Measurements from ENCODE around the gene RAPGEF5. TPM values are rescaled to one million over a fixed set of nuclear protein-coding genes. Genes with fewer than 3 reads are reported as not detected.

Gene RAPGEF5
- total and polyA plus RNA-seq, 12 donors = 5.1 to 87.0 (median 26.0) TPM

- TF ChIP-seq POLR2A (IDR thresholded peaks at IDR 0.05) (no peak), CTCF (IDR thresholded peaks at IDR 0.05) (no peak)
- H3K27ac ChIP-seq = no peak overlapping the region
- peaks cover 0 to 15% of the 10 kb centered on the region in 2 donors for H3K4me1 ChIP-seq (replicated peaks in 1 of 2)
- intact Hi-C loops (cut with DNase I) = no loop called here
- no peak for DNase-seq
- no peak overlapping the region for H3K4me3 ChIP-seq
- no peaks in the 10 kb centered on the region for H3K9me3 ChIP-seq (replicated peaks in 1 of 3)
- WGBS, 4 donors = 88 to 99% (median 93%) methylated on average over 3 of the region's 3 CpGs
- no peaks in the 10 kb centered on the region for H3K27me3 ChIP-seq
- no peaks in the 10 kb centered on the region for H3K36me3 ChIP-seq (replicated peaks in 1 of 2)
Observed at GRCh38 chr7:22197376-22197775, 159.6 kb downstream of the RAPGEF5 start.

GRCh38 chr7:22196429-22196828, 160.5 kb downstream of the RAPGEF5 start:
- 84 to 87% (median 86%) methylated on average over 6 of the region's 6 CpGs for WGBS, 4 donors
- Histone ChIP-seq H3K36me3 (replicated peaks in 1 of 2) (no peaks in the 10 kb centered on the region), H3K27ac (no peak overlapping the region), H3K4me1 (replicated peaks in 1 of 2) (peaks cover 0 to 15% of the 10 kb centered on the region in 2 donors), H3K27me3 (no peaks in the 10 kb centered on the region), H3K9me3 (replicated peaks in 1 of 3) (no peaks in the 10 kb centered on the region), H3K4me3 (no peak overlapping the region)
- intact Hi-C loops (cut with DNase I) = no loop called here
- TF ChIP-seq POLR2A (IDR thresholded peaks at IDR 0.05) (no peak), CTCF (IDR thresholded peaks at IDR 0.05) (no peak)
- DNase-seq = no peak

GRCh38 chr7:22195397-22196172, 161.4 kb downstream of the RAPGEF5 start:
- no peak for TF ChIP-seq POLR2A (IDR thresholded peaks at IDR 0.05)
- TF ChIP-seq CTCF (IDR thresholded peaks at IDR 0.05) = no peak
- H3K4me1 ChIP-seq (replicated peaks in 1 of 2) = peaks cover 0 to 15% of the 10 kb centered on the region in 2 donors
- no peak overlapping the region for H3K4me3 ChIP-seq
- no peak for DNase-seq
- WGBS, 4 donors = 78 to 88% (median 83%) methylated on average over 9 of the region's 9 CpGs
- H3K36me3 ChIP-seq (replicated peaks in 1 of 2) = peaks cover 0 to 2% of the 10 kb centered on the region in 2 donors
- no peaks in the 10 kb centered on the region for H3K9me3 ChIP-seq (replicated peaks in 1 of 3)
- no peaks in the 10 kb centered on the region for H3K27me3 ChIP-seq
- intact Hi-C loops (cut with DNase I) = no loop called here
- H3K27ac ChIP-seq = no peak overlapping the region

DNA sequence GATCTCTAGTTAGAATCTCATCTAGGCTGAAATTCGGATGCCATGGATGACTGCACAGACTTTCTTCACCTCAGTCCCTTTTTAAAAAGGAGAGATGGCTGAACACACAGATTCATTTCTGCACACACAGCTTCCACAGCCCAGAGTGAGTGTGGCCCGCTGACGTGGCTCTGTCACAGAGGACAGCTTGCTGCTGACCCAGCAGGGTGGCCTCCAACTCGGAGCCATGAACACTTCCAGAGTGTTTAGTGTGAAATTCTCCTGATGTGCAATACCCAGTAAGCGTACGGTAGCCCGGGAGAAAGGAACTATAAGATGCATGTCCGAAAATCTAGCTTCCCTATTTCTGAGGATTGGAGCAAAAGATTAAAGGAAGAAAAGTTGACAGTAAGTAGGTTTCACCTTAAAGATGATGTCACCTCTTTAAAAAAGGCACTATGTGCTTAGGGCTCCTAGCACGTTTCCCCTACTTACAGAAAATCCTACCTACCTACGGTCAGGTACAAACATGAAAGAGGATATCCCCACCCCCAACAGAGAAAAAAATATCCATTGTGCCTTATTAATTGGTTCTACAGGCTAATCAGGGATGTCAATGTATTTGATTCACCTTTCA, 162.2 kb downstream of the RAPGEF5 start:
- DNase-seq = peak in 2 of 7 donors; percentile 10 to 15
- intact Hi-C loops (cut with DNase I) = no loop called here
- no peak for TF ChIP-seq CTCF (IDR thresholded peaks at IDR 0.05)
- no peak for TF ChIP-seq POLR2A (IDR thresholded peaks at IDR 0.05)
- WGBS, 4 donors = 75 to 79% (median 78%) methylated on average over 10 of the region's 10 CpGs
- Histone ChIP-seq H3K27ac (no peak overlapping the region), H3K4me1 (replicated peaks in 1 of 2) (peaks cover 0 to 8% of the 10 kb centered on the region in 2 donors), H3K9me3 (replicated peaks in 1 of 3) (no peaks in the 10 kb centered on the region), H3K4me3 (no peak overlapping the region), H3K27me3 (no peaks in the 10 kb centered on the region), H3K36me3 (replicated peaks in 1 of 2) (peaks cover 0 to 3% of the 10 kb centered on the region in 2 donors)
